Measurements from ENCODE around the gene PBX3. TPM values are rescaled to one million over a fixed set of nuclear protein-coding genes. Genes with fewer than 3 reads are reported as not detected.

Gene PBX3
- total RNA-seq, 1 experiment from 2014 or later: 46.0 TPM

DNA sequence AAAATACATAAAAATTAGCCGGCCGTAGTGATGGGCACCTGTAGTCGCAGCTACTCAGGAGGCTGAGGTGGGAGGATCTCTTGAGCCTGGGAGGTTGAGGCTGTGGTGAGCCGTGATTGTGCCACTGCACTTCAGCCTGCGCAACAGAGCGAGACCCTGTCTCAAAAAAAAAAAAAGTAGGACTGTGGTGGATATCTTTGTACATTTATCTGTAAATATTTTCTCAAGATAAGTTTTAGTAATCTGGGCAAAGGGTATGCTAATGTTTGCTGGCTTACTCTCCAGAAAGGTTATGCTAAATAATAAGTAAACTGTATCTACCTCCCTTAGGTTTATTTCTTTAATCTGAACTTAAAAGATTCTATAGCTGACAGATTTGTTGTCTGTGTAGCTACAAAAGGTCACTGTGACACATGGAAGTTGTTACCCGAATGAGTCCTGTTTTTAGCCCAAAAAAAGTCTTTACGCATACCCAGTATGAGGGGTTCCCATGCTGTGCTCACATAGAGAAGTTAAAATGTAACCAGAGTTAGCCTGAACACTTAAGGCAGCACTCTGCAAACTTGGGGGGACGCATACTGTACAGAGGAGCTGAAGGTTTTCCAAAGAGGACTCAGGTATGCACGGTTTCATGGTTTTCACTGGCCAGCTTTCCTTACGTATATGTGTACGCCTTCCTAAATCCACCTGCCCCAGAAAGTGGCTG lies 206.3 kb downstream of the PBX3 start:
- Histone ChIP-seq H2BK15ac (ENCODE audit: low read depth, low read length) (no peak overlapping the region), H3K4me2 (ENCODE audit: insufficient read depth, insufficient read length, low read length) (no peak overlapping the region), H3K14ac (ENCODE audit: insufficient read depth, low read length) (no peak overlapping the region), H4K91ac (ENCODE audit: insufficient read length, low read depth, low read length) (no peak overlapping the region), H3K79me1 (ENCODE audit: insufficient read depth, low read depth, low read length, poor library complexity, severe bottlenecking) (no peaks in the 10 kb centered on the region), H3K4ac (ENCODE audit: low read depth, low read length) (no peak overlapping the region), H3K9ac (ENCODE audit: extremely low read depth, insufficient read length, low read length) (no peak overlapping the region), H2AFZ (ENCODE audit: low read length) (no peak overlapping the region), H2BK120ac (ENCODE audit: low read depth, low read length, poor library complexity, severe bottlenecking) (no peak overlapping the region), H2BK20ac (ENCODE audit: low read depth, low read length, poor library complexity, severe bottlenecking) (no peak overlapping the region), H2BK5ac (ENCODE audit: insufficient read length, low read length) (no peak overlapping the region), H3K9me3 (ENCODE audit: control insufficient read depth, low read depth, low read length) (no peaks in the 10 kb centered on the region), H3K79me2 (ENCODE audit: insufficient read depth, low read length) (no peaks in the 10 kb centered on the region), H4K8ac (replicated peaks; ENCODE audit: insufficient read length, low read depth, low read length) (no peak overlapping the region), H3K18ac (ENCODE audit: insufficient read length, low read depth, low read length) (no peak overlapping the region), H3K56ac (ENCODE audit: insufficient read length, low read depth, low read length) (no peak overlapping the region), H4K20me1 (ENCODE audit: control insufficient read depth, insufficient read depth, insufficient read length) (no peaks in the 10 kb centered on the region), H3K23me2 (ENCODE audit: insufficient read length, low read depth, low read length, poor library complexity, severe bottlenecking) (no peaks in the 10 kb centered on the region), H3K27me3 (ENCODE audit: insufficient read depth, low read length) (no peaks in the 10 kb centered on the region), H2AK5ac (ENCODE audit: insufficient read length, low read length) (no peak overlapping the region), H3K4me1 (ENCODE audit: insufficient read depth, low read length) (peaks cover 3% of the 10 kb centered on the region; the same call in 1 of the 2 replicates), H3K27ac (ENCODE audit: insufficient read length, low read depth, low read length) (no peak overlapping the region), H2BK12ac (ENCODE audit: insufficient read length, low read depth, low read length) (no peak overlapping the region), H3K23ac (ENCODE audit: insufficient read length, low read depth, low read length) (no peak overlapping the region), H4K5ac (ENCODE audit: insufficient read length, low read depth, low read length) (no peak overlapping the region), H3T11ph (ENCODE audit: low read length) (no peak overlapping the region)
- H3K4me1 Mint-ChIP-seq: peaks cover 63 to 64% of the 10 kb centered on the region in 2 experiments
- WGBS (ENCODE audit: extremely low coverage, insufficient read length, low lambda C conversion rate): no CpG with 5 or more reads among the region's 12 CpGs
- H3K36me3 Mint-ChIP-seq (ENCODE audit: insufficient read depth in 1 of 3, low read depth in 3 of 3): peaks cover 0 to 6% (median 6%) of the 10 kb centered on the region in 3 experiments; a peak in 3 of 7 replicates
- H3K9me3 Mint-ChIP-seq: no peaks in the 10 kb centered on the region
- TF ChIP-seq, protein P1, sequence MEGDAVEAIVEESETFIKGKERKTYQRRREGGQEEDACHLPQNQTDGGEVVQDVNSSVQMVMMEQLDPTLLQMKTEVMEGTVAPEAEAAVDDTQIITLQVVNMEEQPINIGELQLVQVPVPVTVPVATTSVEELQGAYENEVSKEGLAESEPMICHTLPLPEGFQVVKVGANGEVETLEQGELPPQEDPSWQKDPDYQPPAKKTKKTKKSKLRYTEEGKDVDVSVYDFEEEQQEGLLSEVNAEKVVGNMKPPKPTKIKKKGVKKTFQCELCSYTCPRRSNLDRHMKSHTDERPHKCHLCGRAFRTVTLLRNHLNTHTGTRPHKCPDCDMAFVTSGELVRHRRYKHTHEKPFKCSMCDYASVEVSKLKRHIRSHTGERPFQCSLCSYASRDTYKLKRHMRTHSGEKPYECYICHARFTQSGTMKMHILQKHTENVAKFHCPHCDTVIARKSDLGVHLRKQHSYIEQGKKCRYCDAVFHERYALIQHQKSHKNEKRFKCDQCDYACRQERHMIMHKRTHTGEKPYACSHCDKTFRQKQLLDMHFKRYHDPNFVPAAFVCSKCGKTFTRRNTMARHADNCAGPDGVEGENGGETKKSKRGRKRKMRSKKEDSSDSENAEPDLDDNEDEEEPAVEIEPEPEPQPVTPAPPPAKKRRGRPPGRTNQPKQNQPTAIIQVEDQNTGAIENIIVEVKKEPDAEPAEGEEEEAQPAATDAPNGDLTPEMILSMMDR (conservative IDR thresholded peaks at IDR 0.05): no peak
- H3K27ac Mint-ChIP-seq: peak overlapping the region in 2 of 3 experiments; percentile 26 to 84; a peak in 4 of 7 replicates
- H3K4me3 Mint-ChIP-seq: no peak overlapping the region
- DNase-seq: no peak
- H3K27me3 Mint-ChIP-seq (ENCODE audit: low read depth): no peaks in the 10 kb centered on the region
